GM19468 (cell line): ENCODE results near the gene XPO4.
A peak's percentile ranks its signal among the peaks of the same experiment; 100 is the strongest.

Experiments
- ATAC-seq: cut with Tn5 transposase; IDR thresholded peaks from one replicate; pipeline ENCODE4 v1.9.1; 2021; ENCODE audit warnings: mild to moderate bottlenecking, moderate library complexity, moderate number of reproducible peaks; ENCODE audit not compliant: unreplicated experiment; ENCODE audit errors: extremely low read depth

XPO4 gene

GRCh38 chr13:20798027-20798426 lies 104.5 kb downstream of the XPO4 start:
- no peak for ATAC-seq

- ATAC-seq = no peak
These were observed 105.6 kb downstream of the XPO4 start for GRCh38 chr13:20796791-20797508.

- ATAC-seq = no peak
These were observed 112.9 kb downstream of the XPO4 start for GRCh38 chr13:20789665-20790064.

GRCh38 chr13:20788312-20788711 lies 114.2 kb downstream of the XPO4 start:
- no peak for ATAC-seq

GRCh38 chr13:20787180-20787579 lies 115.4 kb downstream of the XPO4 start:
- ATAC-seq = no peak

GRCh38 chr13:20782116-20782708 lies 120.3 kb downstream of the XPO4 start:
- no peak for ATAC-seq

- no peak for ATAC-seq
These were observed 122.2 kb downstream of the XPO4 start for GRCh38 chr13:20780317-20780716.

GRCh38 chr13:20779405-20779804 lies 123.1 kb downstream of the XPO4 start:
- ATAC-seq = no peak

- ATAC-seq = no peak
These were observed 124.2 kb downstream of the XPO4 start for GRCh38 chr13:20778311-20778710.

GRCh38 chr13:20776751-20777150 lies 125.8 kb downstream of the XPO4 start:
- no peak for ATAC-seq

- ATAC-seq = no peak
These were observed 126.6 kb downstream of the XPO4 start for GRCh38 chr13:20775961-20776360.

GRCh38 chr13:20774746-20775145 lies 127.8 kb downstream of the XPO4 start:
- no peak for ATAC-seq

- ATAC-seq = peak; percentile 81
These were observed 129.1 kb downstream of the XPO4 start, which contains the start of gene EEF1AKMT1 for GRCh38 chr13:20773194-20774080. Gene EEF1AKMT1 (minus strand): TSS chr13:20773961. CDS start chr13:20757598, 16,363 bp downstream.

GRCh38 chr13:20772401-20773131 lies 130.0 kb downstream of the XPO4 start:
- no peak for ATAC-seq

GRCh38 chr13:20769834-20770233 lies 132.7 kb downstream of the XPO4 start:
- ATAC-seq = no peak

- no peak for ATAC-seq
These were observed 133.5 kb downstream of the XPO4 start for GRCh38 chr13:20769091-20769490.

GRCh38 chr13:20767309-20767943 lies 135.1 kb downstream of the XPO4 start:
- ATAC-seq = no peak

GRCh38 chr13:20760872-20761271 lies 141.7 kb downstream of the XPO4 start:
- no peak for ATAC-seq

GRCh38 chr13:20754009-20754408 lies 148.5 kb downstream of the XPO4 start:
- ATAC-seq = no peak

- ATAC-seq = no peak
These were observed 153.2 kb downstream of the XPO4 start for GRCh38 chr13:20749377-20749776.
